HG03159 (cell line): ENCODE results near the gene NPAS1.
"Not testable (repeated sequence)": the region's sequence is repeated elsewhere in the genome, so short reads cannot be mapped to it uniquely, and the experiment has no call there.

Experiments used
- ATAC-seq: cut with Tn5 transposase; IDR thresholded peaks from one replicate; pipeline ENCODE4 v1.9.1; 2021; ENCODE audit warnings: mild to moderate bottlenecking, moderate library complexity; ENCODE audit not compliant: unreplicated experiment

Gene NPAS1

GRCh38 chr19:47044946-47045866 lies 25.6 kb downstream of the NPAS1 start:
- ATAC-seq = no peak

GRCh38 chr19:47045867-47046470 lies 26.3 kb downstream of the NPAS1 start:
- no peak for ATAC-seq

- ATAC-seq = no peak
Measured at GRCh38 chr19:47047272-47047762, 27.7 kb downstream of the NPAS1 start.

- ATAC-seq = peak; percentile 51
Measured at GRCh38 chr19:47047763-47048405, 28.2 kb downstream of the NPAS1 start.

- ATAC-seq = no peak
Measured at GRCh38 chr19:47049307-47049700, 29.7 kb downstream of the NPAS1 start.

- not testable (repeated sequence) for ATAC-seq
Measured at GRCh38 chr19:47050562-47050961, 30.9 kb downstream of the NPAS1 start.

GRCh38 chr19:47056411-47056810 lies 36.8 kb downstream of the NPAS1 start:
- ATAC-seq = no peak

GRCh38 chr19:47057328-47057727 lies 37.7 kb downstream of the NPAS1 start:
- no peak for ATAC-seq

GRCh38 chr19:47058621-47059022 lies 39.0 kb downstream of the NPAS1 start:
- ATAC-seq = no peak

GRCh38 chr19:47063874-47064273 lies 44.2 kb downstream of the NPAS1 start:
- ATAC-seq = no peak

- no peak for ATAC-seq
Measured at GRCh38 chr19:47065242-47065641, 45.6 kb downstream of the NPAS1 start.

- no peak for ATAC-seq
Measured at GRCh38 chr19:47066376-47067214, 47.0 kb downstream of the NPAS1 start.

GRCh38 chr19:47067215-47067847 lies 47.7 kb downstream of the NPAS1 start:
- ATAC-seq = no peak

GRCh38 chr19:47068246-47068645 lies 48.6 kb downstream of the NPAS1 start:
- no peak for ATAC-seq

- ATAC-seq = no peak
Measured at GRCh38 chr19:47068876-47069406, 49.3 kb downstream of the NPAS1 start.

- ATAC-seq = no peak
Measured at GRCh38 chr19:47069795-47070194, 50.2 kb downstream of the NPAS1 start.

- ATAC-seq = no peak
Measured at GRCh38 chr19:47070756-47071155, 51.1 kb downstream of the NPAS1 start.

- ATAC-seq = no peak
Measured at GRCh38 chr19:47071731-47072130, 52.1 kb downstream of the NPAS1 start.

- no peak for ATAC-seq
Measured at GRCh38 chr19:47072323-47072722, 52.7 kb downstream of the NPAS1 start.

- no peak for ATAC-seq
Measured at GRCh38 chr19:47073574-47073973, 53.9 kb downstream of the NPAS1 start.
